IMR-90 (cell line): Measurements from ENCODE around the gene ZNF23. TPM values are rescaled to one million over a fixed set of nuclear protein-coding genes. Genes with fewer than 3 reads are reported as not detected.

ENCODE experiments used
- ATAC-seq: fragments of 200-7000 bp; cut with Tn5 transposase; 2 replicates; pipeline ENCODE4 v1.9.1; 2020; ENCODE audit warnings: low read depth, mild to moderate bottlenecking, moderate library complexity
- BruUV-seq: library from RNA; stranded (reverse); fragments of 400-500 nt; replicated peaks from 2 replicates; lab custom pipeline; 2021; lab: Mats Ljungman, UMichigan
- CTCF ChIA-PET: fragments of 300-600 bp; formaldehyde crosslinking; extraction: SDS; loops from one replicate; lab custom pipeline; 2021; ENCODE audit warnings: antibody characterized with exemption; lab: Yijun Ruan, JAX
- POLR2A ChIA-PET: fragments of 300-600 bp; sonication (Branson Sonifier 250); formaldehyde crosslinking; loops from one replicate; lab custom pipeline; 2022; ENCODE audit warnings: antibody characterized with exemption; ENCODE audit not compliant: unreplicated experiment; lab: Charles Lee
- DNase-seq: peaks from one replicate; pipeline ENCODE4 v3.0.0; 2013
- H2AFZ ChIP-seq: replicated peaks from 2 replicates; pipeline ENCODE3; 2013; ENCODE audit warnings: low read length, mild to moderate bottlenecking; ENCODE audit not compliant: poor library complexity
- H2AK5ac ChIP-seq: 2 replicates; pipeline ENCODE4 v1.6.1; 2013; ENCODE audit warnings: low read depth, low read length, inconsistent platforms
- H2AK9ac ChIP-seq: replicated peaks from 2 replicates; pipeline ENCODE3; 2013; ENCODE audit warnings: mild to moderate bottlenecking, low read depth, low read length, moderate library complexity; ENCODE audit not compliant: poor library complexity
- H2BK120ac ChIP-seq: 2 replicates; pipeline ENCODE4 v1.6.1; 2013; ENCODE audit warnings: low read depth, low read length, inconsistent platforms
- H2BK15ac ChIP-seq: 3 replicates; pipeline ENCODE4 v1.6.1; 2013; ENCODE audit warnings: low read depth, low read length, inconsistent platforms
- H2BK20ac ChIP-seq: 2 replicates; pipeline ENCODE4 v1.6.1; 2013; ENCODE audit warnings: low read depth, mild to moderate bottlenecking, inconsistent platforms, low read length, moderate library complexity
- H2BK5ac ChIP-seq: 2 replicates; pipeline ENCODE4 v1.6.1; 2013; ENCODE audit warnings: mild to moderate bottlenecking, low read depth, low read length, inconsistent platforms; ENCODE audit not compliant: poor library complexity, severe bottlenecking
- H3K14ac ChIP-seq: replicated peaks from 2 replicates; pipeline ENCODE4 v1.6.1; 2013; ENCODE audit warnings: low read depth, low read length, inconsistent platforms
- H3K18ac ChIP-seq: 2 replicates; pipeline ENCODE4 v1.6.1; 2013; ENCODE audit warnings: low read depth, low read length, control low read depth
- H3K23ac ChIP-seq: 2 replicates; pipeline ENCODE4 v1.6.1; 2013; ENCODE audit warnings: low read depth, low read length, inconsistent platforms
- H3K27ac ChIP-seq: 2 replicates; pipeline ENCODE4 v1.5.1; 2013; ENCODE audit warnings: mild to moderate bottlenecking, control low read depth, low read length; ENCODE audit not compliant: insufficient read depth
- H3K27me3 ChIP-seq: 2 replicates; pipeline ENCODE4 v1.6.1; 2013; ENCODE audit warnings: low read length; ENCODE audit not compliant: control insufficient read depth, insufficient read depth
- H3K36me3 ChIP-seq: 2 replicates; pipeline ENCODE4 v1.6.1; 2013; ENCODE audit warnings: low read length, mixed read lengths; ENCODE audit not compliant: control insufficient read depth, insufficient read depth
- H3K4ac ChIP-seq: 2 replicates; pipeline ENCODE4 v1.6.1; 2013; ENCODE audit warnings: low read depth, low read length, inconsistent platforms
- H3K4me1 ChIP-seq: 2 replicates; pipeline ENCODE4 v1.6.1; 2013; ENCODE audit warnings: low read length, mixed read lengths; ENCODE audit not compliant: control insufficient read depth, insufficient read depth
- H3K4me2 ChIP-seq: 2 replicates; pipeline ENCODE4 v1.6.1; 2013; ENCODE audit warnings: low read depth, mild to moderate bottlenecking, control low read depth, low read length, moderate library complexity
- H3K4me3 ChIP-seq: 2 replicates; pipeline ENCODE4 v1.5.1; 2013; ENCODE audit warnings: low read depth, mild to moderate bottlenecking, control low read depth, low read length, moderate library complexity; ENCODE audit not compliant: insufficient read depth
- H3K56ac ChIP-seq: 2 replicates; pipeline ENCODE4 v1.6.1; 2013; ENCODE audit warnings: low read length, inconsistent platforms; ENCODE audit not compliant: insufficient read depth; ENCODE audit errors: extremely low read depth
- H3K79me1 ChIP-seq, 2 experiments: 2 replicates each; pipeline ENCODE4 v1.6.1; 2013; ENCODE audit warnings: low read length in 2 of 2, inconsistent platforms in 1 of 2, low read depth in 1 of 2
- H3K9ac ChIP-seq: 2 replicates; pipeline ENCODE4 v1.6.1; 2013; ENCODE audit warnings: low read depth, low read length, control low read depth
- H3K9me1 ChIP-seq: 2 replicates; pipeline ENCODE4 v1.6.1; 2013; ENCODE audit warnings: low read length, inconsistent platforms; ENCODE audit not compliant: insufficient read depth
- H3K9me3 ChIP-seq: 2 replicates; pipeline ENCODE4 v1.6.1; 2013; ENCODE audit warnings: low read length; ENCODE audit not compliant: control insufficient read depth, insufficient read depth
- H4K20me1 ChIP-seq: 2 replicates; pipeline ENCODE4 v1.6.1; 2013; ENCODE audit warnings: low read length, inconsistent platforms; ENCODE audit not compliant: insufficient read depth
- H4K5ac ChIP-seq: 2 replicates; pipeline ENCODE4 v1.6.1; 2013; ENCODE audit warnings: mild to moderate bottlenecking, low read depth, low read length, control low read depth
- H4K8ac ChIP-seq, 2 experiments: 2 replicates each; pipeline ENCODE4 v1.6.1; 2013; ENCODE audit warnings: low read depth in 2 of 2, low read length in 2 of 2, control low read depth in 1 of 2, inconsistent platforms in 1 of 2
- H4K91ac ChIP-seq: 2 replicates; pipeline ENCODE4 v1.6.1; 2013; ENCODE audit warnings: low read depth, low read length, inconsistent platforms; ENCODE audit not compliant: insufficient read depth
- BHLHE40 ChIP-seq: fragments of 150-350 bp; IDR thresholded peaks from 2 replicates; pipeline ENCODE4 v1.6.1; 2016; ENCODE audit warnings: mild to moderate bottlenecking, low read depth, low read length
- CHD1 ChIP-seq: IDR thresholded peaks from 2 replicates; pipeline ENCODE4 v1.6.1; 2012; ENCODE audit warnings: low read depth, low read length, improper control_type of control experiment
- CTCF ChIP-seq: conservative IDR thresholded peaks from 2 replicates; pipeline ENCODE4 v1.5.1; 2012; ENCODE audit warnings: mild to moderate bottlenecking, low read depth, low read length, improper control_type of control experiment
- FOS ChIP-seq: fragments of 150-350 bp; IDR thresholded peaks from 2 replicates; pipeline ENCODE4 v1.6.1; 2016; ENCODE audit warnings: low read depth, low read length
- MAFK ChIP-seq: IDR thresholded peaks from 2 replicates; pipeline ENCODE4 v1.6.1; 2012; ENCODE audit warnings: low read depth, low read length, improper control_type of control experiment
- MAZ ChIP-seq: IDR thresholded peaks from 2 replicates; pipeline ENCODE4 v1.6.1; 2012; ENCODE audit warnings: low read depth, mild to moderate bottlenecking, low read length, improper control_type of control experiment, moderate library complexity, borderline replicate concordance
- NFE2L2 ChIP-seq: fragments of 150-350 bp; IDR thresholded peaks from 2 replicates; pipeline ENCODE4 v1.6.1; 2016; ENCODE audit warnings: low read depth, mild to moderate bottlenecking, low read length
- RAD21 ChIP-seq: IDR thresholded peaks from 2 replicates; pipeline ENCODE4 v1.6.1; 2012; ENCODE audit warnings: low read length, improper control_type of control experiment
- RFX5 ChIP-seq: IDR thresholded peaks from 2 replicates; pipeline ENCODE4 v1.8.0; 2012; ENCODE audit warnings: low read depth, mild to moderate bottlenecking, low read length, moderate library complexity
- SMC3 ChIP-seq: fragments of 150-350 bp; IDR thresholded peaks from 2 replicates; pipeline ENCODE4 v1.6.1; 2016; ENCODE audit warnings: low read depth, mild to moderate bottlenecking, antibody characterized with exemption, low read length, moderate library complexity
- WGBS, 2 experiments: methylation state at CpG; one replicate each; pipeline versions ENCODE4 v1.1.5 to v1.1.7; 2013; ENCODE audit warnings: missing lambda C conversion rate in 2 of 2; ENCODE audit not compliant: insufficient read length in 1 of 2; ENCODE audit errors: extremely low coverage in 2 of 2; 5-methylcytosine and 5-hydroxymethylcytosine counted together
- dilution Hi-C: fragments of 300-500 bp; cut with HindIII; formaldehyde crosslinking; loops from one replicate; pipeline ENCODE4 v1.14.3; 2018; ENCODE audit warnings: low sequenced_read_pairs; ENCODE audit not compliant: unreplicated experiment
- in situ Hi-C: fragments of 300-500 bp; cut with MboI; formaldehyde crosslinking; loops from 3 replicates; pipeline ENCODE4 v1.14.3; 2019; ENCODE audit warnings: low sequenced_read_pairs, inconsistent platforms, mixed read lengths
- intact Hi-C: fragments of 100-400 bp; cut with micrococcal nuclease; formaldehyde crosslinking; loops from 2 replicates; pipeline ENCODE4 v1.10.0; 2022
- polyA plus RNA-seq, 3 experiments: library from polyadenylated mRNA; depleted of rRNA; stranded (reverse); fragments of >200 nt; gene quantifications; 2 replicates each; pipeline ENCODE4 v1.2.3, GENCODE V29; 2012; ENCODE audit warnings: low replicate concordance in 1 of 3
- total RNA-seq: library from RNA; depleted of rRNA; stranded (reverse); fragments of >200 nt; gene quantifications from 2 replicates; pipeline ENCODE4 v1.2.3, GENCODE V29; 2012

Gene ZNF23
- total and polyA plus RNA-seq, 2 of the 4 experiments (the other 2 are of a cell fraction), result 7.5 to 8.8 TPM

GRCh38 chr16:71423865-71424264 lies 38.2 kb downstream of the ZNF23 start:
- dilution Hi-C loops, result no loop called here
- in situ Hi-C loops, result no loop called here
- DNase-seq, result no peak

More at GRCh38 chr16:71423865-71424264, 38.2 kb downstream of the ZNF23 start:
- no TSS peak for BruUV-seq
- Histone ChIP-seq H3K36me3 (no peaks in the 10 kb centered on the region), H4K20me1 (no peaks in the 10 kb centered on the region), H3K23ac (no peak overlapping the region), H2BK120ac (no peak overlapping the region), H4K5ac (no peak overlapping the region), H4K91ac (no peak overlapping the region), H3K9me1 (no peaks in the 10 kb centered on the region), H3K9me3 (no peaks in the 10 kb centered on the region), H3K4me3 (no peak overlapping the region), H3K18ac (no peak overlapping the region), H3K4ac (no peak overlapping the region), H3K14ac (no peak overlapping the region), H2BK20ac (no peak overlapping the region), H3K27ac (no peak overlapping the region), H3K56ac (no peak overlapping the region), H3K4me1 (no peaks in the 10 kb centered on the region), H3K4me2 (no peak overlapping the region), H3K9ac (no peak overlapping the region), H2AK5ac (no peak overlapping the region), H3K79me1 (no peaks in the 10 kb centered on the region), H2AK9ac (no peak overlapping the region), H2BK5ac (no peak overlapping the region), H2AFZ (no peak overlapping the region), H2BK15ac (no peak overlapping the region), H4K8ac (no peak overlapping the region), H3K27me3 (peaks cover 18% of the 10 kb centered on the region; the same call in 1 of the 2 replicates)
- ChIA-PET POLR2A (no interaction called here), CTCF (no interaction called here)
- WGBS, 2 experiments, result 83% methylated on average over 4 of the region's 7 CpGs; no CpG with 5 or more reads in 1 of the 2 experiments
- TF ChIP-seq SMC3 (no peak), NFE2L2 (no peak), CHD1 (no peak), MAZ (no peak), CTCF (no peak), BHLHE40 (no peak), FOS (no peak), RFX5 (no peak), RAD21 (no peak), MAFK (no peak)
- intact Hi-C loops, result no loop called here
- no peak for ATAC-seq
